Spleen (tissue), 11 donors: ENCODE measurements around the gene SMAD3. TPM values are rescaled to one million over a fixed set of nuclear protein-coding genes. Genes with fewer than 3 reads are reported as not detected.

Experiments
- DNase-seq: peaks from one replicate; pipeline ENCODE4 v3.0.0-alpha.2; 2020
- H3K27ac ChIP-seq, 8 donors: fragments of 200-600 bp; sonication (generic) in 7 of 8; 1 replicate in 4 of 8; 2 replicates in 4 of 8; pipeline versions ENCODE4 v1.5.0 to v1.8.0; 2016 to 2021; ENCODE audit warnings: inconsistent platforms in 4 of 8, mild to moderate bottlenecking in 4 of 8, moderate library complexity in 1 of 8
- H3K27me3 ChIP-seq, 7 donors: fragments of 200-600 bp; sonication (generic) in 6 of 7; replicated peaks in 1 of 7; 1 replicate in 4 of 7; 2 replicates in 3 of 7; pipeline versions ENCODE4 v1.5.0 to v1.8.0; 2016 to 2021; ENCODE audit warnings: inconsistent platforms in 3 of 7, mild to moderate bottlenecking in 1 of 7
- H3K36me3 ChIP-seq, 6 donors: fragments of 200-600 bp; sonication (generic) in 5 of 6; 1 replicate in 4 of 6; 2 replicates in 2 of 6; pipeline versions ENCODE4 v1.5.0 to v1.8.0; 2016 to 2021; ENCODE audit warnings: inconsistent platforms in 2 of 6
- H3K4me1 ChIP-seq, 6 donors: fragments of 200-600 bp; sonication (generic) in 5 of 6; 1 replicate in 3 of 6; 2 replicates in 3 of 6; pipeline versions ENCODE4 v1.5.0 to v1.8.0; 2016 to 2021; ENCODE audit warnings: inconsistent platforms in 3 of 6
- H3K4me3 ChIP-seq, 8 donors: fragments of 200-600 bp; sonication (generic) in 7 of 8; 1 replicate in 4 of 8; 2 replicates in 4 of 8; pipeline versions ENCODE4 v1.5.0 to v1.8.0; 2016 to 2021; ENCODE audit warnings: inconsistent platforms in 4 of 8, mild to moderate bottlenecking in 4 of 8, moderate library complexity in 2 of 8
- H3K9me3 ChIP-seq, 8 donors: fragments of 200-600 bp; sonication (generic) in 7 of 8; 1 replicate in 4 of 8; 2 replicates in 4 of 8; pipeline versions ENCODE4 v1.5.0 to v1.8.0; 2016 to 2021; ENCODE audit warnings: inconsistent platforms in 4 of 8
- POLR2A ChIP-seq, 3 donors: fragments of 450-650 bp; IDR thresholded peaks; one replicate each; pipeline ENCODE4 v1.5.1; 2017; ENCODE audit warnings: antibody characterized with exemption in 3 of 3, mild to moderate bottlenecking in 1 of 3
- POLR2AphosphoS5 ChIP-seq, 3 donors: sonication (generic); formaldehyde crosslinking; IDR thresholded peaks; one replicate each; pipeline ENCODE4 v1.5.1; 2017; ENCODE audit warnings: antibody characterized with exemption in 3 of 3
- whole genome bisulfite sequencing, 5 donors: extraction: QIAGEN DNeasy Blood & Tissue Kit in 3 of 5; methylation state at CpG; one replicate each; pipeline versions ENCODE4 v1.1.5 to v1.1.7; 2013 to 2018; 5-methylcytosine and 5-hydroxymethylcytosine counted together
- intact Hi-C: fragments of 100-400 bp; cut with DNase I; formaldehyde crosslinking; loops from one replicate; pipeline ENCODE4 v1.15.0; 2023; ENCODE audit warnings: low total_unique reads
- polyA plus RNA-seq, 3 donors: library from polyadenylated mRNA; stranded (reverse); fragments of 200-250 nt; gene quantifications; one replicate each; pipeline ENCODE4 v1.2.1, GENCODE V29; 2013
- total RNA-seq, 7 donors: library from RNA; depleted of rRNA in 3 of 7; stranded (reverse); fragments of >200 nt in 3 of 7; fragmentation: NEBNext Ultra II Directional in 4 of 7; extraction: Animal tissue kit (Norgen Biotek cat#: 25700) in 4 of 7; gene quantifications; one replicate each; pipeline versions ENCODE4 v1.1.0 to v1.2.1, GENCODE V29; 2016 to 2021
- TF ChIP-seq, protein P1 (sequence below), 11 experiments: fragments of 200-600 bp in 7 of 11; fragments of 450-650 bp in 4 of 11; sonication (generic) in 4 of 11; IDR thresholded peaks in 8 of 11; conservative IDR thresholded peaks in 3 of 11; 1 replicate in 7 of 11; 2 replicates in 4 of 11; pipeline versions ENCODE4 v1.4.0 to v1.8.0; 2016 to 2021; ENCODE audit warnings: antibody characterized with exemption in 11 of 11, inconsistent platforms in 4 of 11, mild to moderate bottlenecking in 1 of 11
- donor health status: healthy with polysubstance abuse.
- donor health status: DM: no; HTN: no; CAD: no; lungs with moderate emphysema.
- donor health status: DM: no; HTN: no; CAD: no.
- donor health status: Bipolar disorder and iron deficiency.
- donor health status: healthy.
- donor health status: DM: no; HTN: no; CAD: no.
- donor health status: DM: yes; HTN: yes; CAD: no.

The SMAD3 gene
- total and polyA plus RNA-seq, 10 donors = 8.3 to 78.4 (median 33.7) TPM

DNA sequence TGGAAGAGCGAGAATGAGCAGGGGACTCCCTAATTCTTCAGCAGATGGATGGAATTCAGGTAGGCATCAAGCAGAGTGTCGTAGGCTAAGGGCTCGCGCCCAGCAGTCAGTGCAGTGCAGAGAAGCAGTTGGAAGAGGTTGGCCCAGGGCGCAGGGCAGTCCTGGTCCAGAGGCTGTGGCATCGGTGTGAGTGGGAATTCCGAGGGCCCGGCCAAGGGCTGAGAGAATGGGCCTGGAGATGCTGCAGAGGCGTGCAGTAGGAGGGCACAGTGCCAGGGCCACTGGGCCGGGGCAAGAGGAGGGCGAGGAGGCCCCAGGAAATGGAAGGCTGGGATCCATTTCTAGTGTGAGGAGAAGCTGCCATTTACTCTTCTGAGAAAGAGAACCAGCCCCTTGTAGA lies 114.6 kb downstream of the SMAD3 start:
- Histone ChIP-seq H3K27me3 (no peaks in the 10 kb centered on the region), H3K9me3 (no peaks in the 10 kb centered on the region), H3K4me3 (no peak overlapping the region), H3K36me3 (peaks cover 0 to 90% (median 38%) of the 10 kb centered on the region in 6 donors), H3K27ac (no peak overlapping the region), H3K4me1 (peaks cover 6 to 36% (median 19%) of the 10 kb centered on the region in 6 donors)
- 95 to 98% (median 96%) methylated on average over 11 of the region's 11 CpGs for WGBS, 5 donors
- TF ChIP-seq POLR2A (IDR thresholded peaks at IDR 0.05) (no peak), POLR2AphosphoS5 (IDR thresholded peaks at IDR 0.05) (no peak)
- TF ChIP-seq, protein P1, sequence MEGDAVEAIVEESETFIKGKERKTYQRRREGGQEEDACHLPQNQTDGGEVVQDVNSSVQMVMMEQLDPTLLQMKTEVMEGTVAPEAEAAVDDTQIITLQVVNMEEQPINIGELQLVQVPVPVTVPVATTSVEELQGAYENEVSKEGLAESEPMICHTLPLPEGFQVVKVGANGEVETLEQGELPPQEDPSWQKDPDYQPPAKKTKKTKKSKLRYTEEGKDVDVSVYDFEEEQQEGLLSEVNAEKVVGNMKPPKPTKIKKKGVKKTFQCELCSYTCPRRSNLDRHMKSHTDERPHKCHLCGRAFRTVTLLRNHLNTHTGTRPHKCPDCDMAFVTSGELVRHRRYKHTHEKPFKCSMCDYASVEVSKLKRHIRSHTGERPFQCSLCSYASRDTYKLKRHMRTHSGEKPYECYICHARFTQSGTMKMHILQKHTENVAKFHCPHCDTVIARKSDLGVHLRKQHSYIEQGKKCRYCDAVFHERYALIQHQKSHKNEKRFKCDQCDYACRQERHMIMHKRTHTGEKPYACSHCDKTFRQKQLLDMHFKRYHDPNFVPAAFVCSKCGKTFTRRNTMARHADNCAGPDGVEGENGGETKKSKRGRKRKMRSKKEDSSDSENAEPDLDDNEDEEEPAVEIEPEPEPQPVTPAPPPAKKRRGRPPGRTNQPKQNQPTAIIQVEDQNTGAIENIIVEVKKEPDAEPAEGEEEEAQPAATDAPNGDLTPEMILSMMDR (IDR thresholded peaks at IDR 0.05 in 8 of 11, conservative IDR thresholded peaks at IDR 0.05 in 3 of 11) = no peak
- intact Hi-C loops = no loop called here
- DNase-seq = no peak

DNA sequence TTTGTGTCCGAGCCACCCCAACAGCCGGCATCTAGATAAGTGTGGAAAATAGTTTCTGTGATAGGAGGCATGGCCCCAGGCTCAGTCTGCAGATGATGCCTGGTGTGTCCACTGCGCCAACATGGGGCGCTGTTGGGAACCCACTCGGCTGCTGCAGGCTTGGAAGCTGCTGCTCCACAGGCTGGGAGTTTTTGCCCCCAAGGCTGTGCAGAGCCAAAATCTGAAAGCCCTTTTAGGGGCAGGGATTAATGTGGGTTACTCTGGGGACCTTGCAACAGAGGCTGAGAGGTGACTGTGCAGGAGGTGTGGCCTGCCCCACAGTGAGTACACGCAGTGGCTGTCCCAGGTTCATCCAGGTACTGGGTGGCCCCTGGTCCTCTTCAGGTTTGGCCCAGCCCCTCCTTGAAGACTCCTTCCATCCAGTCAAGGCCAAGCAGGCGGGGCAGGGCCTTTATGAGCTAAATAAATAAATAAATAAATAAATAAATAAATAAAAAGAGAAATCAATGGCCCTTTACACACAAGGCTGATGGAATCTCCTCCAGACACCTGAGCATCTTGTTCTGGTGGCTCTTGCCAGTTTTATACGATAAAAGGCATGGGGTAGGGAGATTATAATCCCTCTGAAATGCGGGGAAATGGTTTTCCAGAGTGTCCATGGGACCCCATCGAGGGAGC lies 115.3 kb downstream of the SMAD3 start:
- no peak for DNase-seq
- no peak overlapping the region for H3K4me3 ChIP-seq
- no peak for TF ChIP-seq POLR2A (IDR thresholded peaks at IDR 0.05)
- no peak for TF ChIP-seq POLR2AphosphoS5 (IDR thresholded peaks at IDR 0.05)
- TF ChIP-seq, protein P1 (IDR thresholded peaks at IDR 0.05 in 8 of 11, conservative IDR thresholded peaks at IDR 0.05 in 3 of 11) = no peak
- peaks cover 2 to 36% (median 16%) of the 10 kb centered on the region in 6 donors for H3K4me1 ChIP-seq
- intact Hi-C loops = no loop called here
- H3K9me3 ChIP-seq = no peaks in the 10 kb centered on the region
- 92 to 98% (median 96%) methylated on average over 10 of the region's 10 CpGs for WGBS, 5 donors
- H3K27ac ChIP-seq = no peak overlapping the region
- H3K27me3 ChIP-seq = no peaks in the 10 kb centered on the region
- peaks cover 0 to 93% (median 42%) of the 10 kb centered on the region in 6 donors for H3K36me3 ChIP-seq

DNA sequence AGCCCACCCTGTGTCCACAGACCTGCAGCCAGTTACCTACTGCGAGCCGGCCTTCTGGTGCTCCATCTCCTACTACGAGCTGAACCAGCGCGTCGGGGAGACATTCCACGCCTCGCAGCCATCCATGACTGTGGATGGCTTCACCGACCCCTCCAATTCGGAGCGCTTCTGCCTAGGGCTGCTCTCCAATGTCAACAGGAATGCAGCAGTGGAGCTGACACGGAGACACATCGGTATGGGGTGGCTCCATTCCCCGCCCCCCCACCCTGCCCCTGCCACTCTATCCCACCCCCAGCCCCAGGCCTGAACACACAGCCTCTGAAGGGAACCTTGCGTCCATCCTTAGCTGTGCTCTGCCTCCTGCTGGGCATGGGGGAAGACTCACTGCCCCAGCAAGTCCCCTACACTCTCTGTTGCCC lies 115.8 kb downstream of the SMAD3 start:
- Histone ChIP-seq H3K36me3 (peaks cover 0 to 93% (median 42%) of the 10 kb centered on the region in 6 donors), H3K27ac (no peak overlapping the region), H3K27me3 (no peaks in the 10 kb centered on the region), H3K4me1 (peaks cover 2 to 36% (median 16%) of the 10 kb centered on the region in 6 donors), H3K9me3 (no peaks in the 10 kb centered on the region), H3K4me3 (no peak overlapping the region)
- no peak for DNase-seq
- intact Hi-C loops = no loop called here
- no peak for TF ChIP-seq POLR2A (IDR thresholded peaks at IDR 0.05)
- peak in 1 of 3 donors; percentile 13 for TF ChIP-seq POLR2AphosphoS5 (IDR thresholded peaks at IDR 0.05)
- TF ChIP-seq, protein P1 (IDR thresholded peaks at IDR 0.05 in 8 of 11, conservative IDR thresholded peaks at IDR 0.05 in 3 of 11) = peak in 2 of 11 experiments; percentile 5 to 7
- WGBS, 5 donors = 94 to 97% (median 96%) methylated on average over 6 to 15 of the region's 15 CpGs

DNA sequence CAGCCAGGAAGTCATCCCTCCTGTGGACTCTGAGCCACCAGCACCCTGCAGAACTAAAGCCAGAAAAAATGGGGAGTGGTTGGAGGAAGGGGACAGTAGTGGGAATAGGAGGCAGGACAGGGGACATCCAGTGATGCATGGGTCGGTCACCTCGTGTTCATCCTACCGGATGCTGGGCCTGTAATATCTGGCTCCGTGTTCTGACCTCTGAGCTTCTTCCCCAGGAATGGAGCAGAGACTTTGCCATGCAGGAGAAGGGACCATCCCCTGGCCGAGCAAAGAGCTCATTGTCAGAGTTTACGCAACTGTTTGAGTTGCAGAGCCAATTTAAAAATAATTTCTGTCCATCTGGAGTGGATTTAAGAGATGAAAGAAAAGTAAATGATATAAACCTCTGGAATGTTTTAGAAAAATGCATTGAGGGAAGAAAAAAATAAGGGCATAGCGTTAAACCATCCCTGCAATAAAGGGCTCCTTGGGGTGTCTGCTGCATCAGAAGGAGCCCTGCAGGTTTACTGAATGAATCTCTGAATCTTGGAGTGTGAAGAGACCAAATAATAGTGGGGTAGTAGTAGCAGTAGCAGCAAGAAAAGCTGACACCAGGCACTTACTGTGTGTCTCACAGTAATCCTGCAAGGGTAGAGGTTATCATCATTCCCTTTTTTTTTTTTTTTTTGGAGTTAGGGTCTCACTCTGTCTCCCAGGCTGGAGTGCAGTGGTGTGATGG lies 118.2 kb downstream of the SMAD3 start:
- intact Hi-C loops = no loop called here
- 89 to 95% (median 91%) methylated on average over 7 of the region's 7 CpGs for WGBS, 5 donors
- H3K4me3 ChIP-seq = no peak overlapping the region
- no peak for DNase-seq
- H3K27me3 ChIP-seq = no peaks in the 10 kb centered on the region
- H3K9me3 ChIP-seq = no peaks in the 10 kb centered on the region
- peaks cover 0 to 98% (median 58%) of the 10 kb centered on the region in 6 donors for H3K36me3 ChIP-seq
- peaks cover 0 to 25% (median 13%) of the 10 kb centered on the region in 6 donors for H3K4me1 ChIP-seq
- H3K27ac ChIP-seq = no peak overlapping the region
- TF ChIP-seq, protein P1 (IDR thresholded peaks at IDR 0.05 in 8 of 11, conservative IDR thresholded peaks at IDR 0.05 in 3 of 11) = no peak
- TF ChIP-seq POLR2AphosphoS5 (IDR thresholded peaks at IDR 0.05) (no peak), POLR2A (IDR thresholded peaks at IDR 0.05) (no peak)
